Sigmoid colon (tissue), 4 donors: ENCODE measurements around the gene ROBO1.

ENCODE experiments used
- CTCF ChIP-seq, 4 experiments: fragments of 450-650 bp in 3 of 4; fragments of 200-600 bp in 1 of 4; IDR thresholded peaks; one replicate each; pipeline ENCODE4 v1.5.1; 2016 to 2019; ENCODE audit warnings: antibody characterized with exemption in 4 of 4, mild to moderate bottlenecking in 3 of 4, moderate library complexity in 2 of 4
- POLR2A ChIP-seq, 2 donors: fragments of 450-650 bp; IDR thresholded peaks; one replicate each; pipeline ENCODE4 v1.6.1; 2016; ENCODE audit warnings: antibody characterized with exemption in 2 of 2, mild to moderate bottlenecking in 2 of 2, moderate library complexity in 2 of 2
- POLR2AphosphoS5 ChIP-seq, 4 donors: sonication (generic); formaldehyde crosslinking; IDR thresholded peaks; one replicate each; pipeline ENCODE4 v1.6.1; 2017; ENCODE audit warnings: antibody characterized with exemption in 4 of 4

- no peak for TF ChIP-seq CTCF (IDR thresholded peaks at IDR 0.05)
- no peak for TF ChIP-seq POLR2AphosphoS5 (IDR thresholded peaks at IDR 0.05)
- TF ChIP-seq POLR2A (IDR thresholded peaks at IDR 0.05): no peak
Measured at GRCh38 chr3:78992830-78993229, 775.0 kb downstream of the ROBO1 start.
